Measurements from ENCODE around the gene DEPDC1. TPM values are rescaled to one million over a fixed set of nuclear protein-coding genes. Genes with fewer than 3 reads are reported as not detected.
"Not testable (repeated sequence)": the region's sequence is repeated elsewhere in the genome, so short reads cannot be mapped to it uniquely, and the experiment has no call there.

The DEPDC1 gene
- total RNA-seq, 4 donors from 2014 or later, result 0.72 to 9.5 (median 4.6) TPM

GRCh38 chr1:68481041-68481440 lies 15.8 kb downstream of the DEPDC1 start:
- Histone ChIP-seq H3K27me3 (no peaks in the 10 kb centered on the region), H3K36me3 (no peaks in the 10 kb centered on the region), H3K27ac (no peak overlapping the region), H3K4me1 (no peaks in the 10 kb centered on the region), H3K4me3 (no peak overlapping the region), H3K9me3 (no peaks in the 10 kb centered on the region)
- TF ChIP-seq POLR2AphosphoS5 (IDR thresholded peaks at IDR 0.05), result no peak
- TF ChIP-seq EP300 (IDR thresholded peaks at IDR 0.05), result no peak
- TF ChIP-seq POLR2A (IDR thresholded peaks at IDR 0.05), result no peak
- TF ChIP-seq CTCF (IDR thresholded peaks at IDR 0.05), result no peak
- DNase-seq (ENCODE audit: low spot score in 2 of 2), result no peak
- WGBS, result 89% methylated on average over 3 of the region's 3 CpGs

DNA sequence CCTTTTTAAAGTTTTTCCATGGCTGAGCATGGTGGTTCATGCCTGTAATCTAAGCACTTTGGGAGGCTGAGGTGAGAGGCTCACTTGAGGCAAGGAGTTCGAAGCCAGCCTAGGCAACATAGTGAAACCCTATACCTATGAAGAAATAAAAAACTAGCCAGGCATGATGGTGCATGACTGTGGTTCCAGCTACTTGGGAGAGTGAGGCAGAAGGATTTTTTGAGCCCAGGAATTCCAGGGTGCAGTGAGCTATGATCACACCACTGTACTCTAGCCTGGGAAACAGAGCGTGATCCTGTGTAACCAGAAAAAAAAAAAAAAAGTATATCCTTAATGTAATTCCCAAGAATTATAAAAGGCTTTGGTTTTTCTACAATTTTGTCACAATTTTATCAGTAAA lies 17.4 kb downstream of the DEPDC1 start:
- 98% methylated on average over 2 of the region's 2 CpGs for WGBS
- DNase-seq (ENCODE audit: low spot score in 2 of 2), result no peak
- TF ChIP-seq POLR2AphosphoS5 (IDR thresholded peaks at IDR 0.05) (no peak), EP300 (IDR thresholded peaks at IDR 0.05) (no peak), POLR2A (IDR thresholded peaks at IDR 0.05) (no peak), CTCF (IDR thresholded peaks at IDR 0.05) (no peak)
- H3K27me3 ChIP-seq, result no peaks in the 10 kb centered on the region
- no peak overlapping the region for H3K27ac ChIP-seq
- H3K4me1 ChIP-seq, result no peaks in the 10 kb centered on the region
- H3K4me3 ChIP-seq, result no peak overlapping the region
- no peaks in the 10 kb centered on the region for H3K9me3 ChIP-seq
- H3K36me3 ChIP-seq, result no peaks in the 10 kb centered on the region

GRCh38 chr1:68478662-68479061 lies 18.2 kb downstream of the DEPDC1 start:
- Histone ChIP-seq H3K9me3 (no peaks in the 10 kb centered on the region), H3K4me3 (no peak overlapping the region), H3K36me3 (no peaks in the 10 kb centered on the region), H3K27ac (no peak overlapping the region), H3K27me3 (no peaks in the 10 kb centered on the region), H3K4me1 (no peaks in the 10 kb centered on the region)
- 97% methylated on average over 2 of the region's 2 CpGs for WGBS
- DNase-seq (ENCODE audit: low spot score in 2 of 2), result no peak
- TF ChIP-seq POLR2AphosphoS5 (IDR thresholded peaks at IDR 0.05) (no peak), POLR2A (IDR thresholded peaks at IDR 0.05) (no peak), EP300 (IDR thresholded peaks at IDR 0.05) (no peak), CTCF (IDR thresholded peaks at IDR 0.05) (no peak)

- not testable (repeated sequence) for H3K4me3 ChIP-seq; DNase-seq (ENCODE audit: low spot score in 2 of 2); H3K4me1 ChIP-seq; H3K27ac ChIP-seq; H3K9me3 ChIP-seq; H3K27me3 ChIP-seq; H3K36me3 ChIP-seq
- WGBS, result 86% methylated on average over 2 of the region's 2 CpGs
These were observed 20.3 kb downstream of the DEPDC1 start for GRCh38 chr1:68476626-68477025.

DNA sequence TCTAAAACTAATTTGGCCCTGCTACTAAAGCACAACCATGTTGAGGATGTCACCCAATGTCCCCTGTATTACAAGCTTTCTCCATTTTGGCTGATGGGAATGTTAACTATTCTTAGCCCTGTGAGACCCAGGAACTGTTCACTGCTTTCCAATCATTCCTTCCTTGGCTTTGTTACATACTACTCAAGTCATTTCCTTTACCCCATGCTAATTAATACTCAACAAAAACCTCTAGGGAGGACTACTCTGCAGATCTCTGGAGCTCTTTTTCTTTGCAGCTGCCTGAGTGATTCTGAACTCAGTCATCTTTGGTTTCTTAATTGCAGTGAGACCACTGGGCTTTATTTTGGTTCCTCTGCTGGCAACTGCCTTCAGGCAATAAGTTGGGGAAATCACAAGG lies 23.8 kb downstream of the DEPDC1 start:
- no peaks in the 10 kb centered on the region for H3K9me3 ChIP-seq
- no peaks in the 10 kb centered on the region for H3K27me3 ChIP-seq
- TF ChIP-seq CTCF (IDR thresholded peaks at IDR 0.05) (no peak), EP300 (IDR thresholded peaks at IDR 0.05) (no peak), POLR2AphosphoS5 (IDR thresholded peaks at IDR 0.05) (no peak), POLR2A (IDR thresholded peaks at IDR 0.05) (no peak)
- H3K27ac ChIP-seq, result no peak overlapping the region
- H3K36me3 ChIP-seq, result no peaks in the 10 kb centered on the region
- no peak for DNase-seq (ENCODE audit: low spot score in 2 of 2)
- H3K4me1 ChIP-seq, result no peaks in the 10 kb centered on the region
- H3K4me3 ChIP-seq, result no peak overlapping the region

GRCh38 chr1:68470388-68470970 lies 26.4 kb downstream of the DEPDC1 start:
- no peak overlapping the region for H3K27ac ChIP-seq
- no peak for DNase-seq (ENCODE audit: low spot score in 2 of 2)
- no peaks in the 10 kb centered on the region for H3K36me3 ChIP-seq
- no peaks in the 10 kb centered on the region for H3K4me1 ChIP-seq
- no peaks in the 10 kb centered on the region for H3K9me3 ChIP-seq
- 78% methylated on average over 2 of the region's 2 CpGs for WGBS
- no peak for TF ChIP-seq POLR2AphosphoS5 (IDR thresholded peaks at IDR 0.05)
- peak in 1 of 2 donors; percentile 37 for TF ChIP-seq CTCF (IDR thresholded peaks at IDR 0.05)
- no peak overlapping the region for H3K4me3 ChIP-seq
- H3K27me3 ChIP-seq, result no peaks in the 10 kb centered on the region
